NCI-H2227 (cell line): Measurements from ENCODE around the gene SLC29A1.
"Not testable (repeated sequence)": the region's sequence is repeated elsewhere in the genome, so short reads cannot be mapped to it uniquely, and the experiment has no call there.

ENCODE experiments used
- DNase-seq: peaks from one replicate; lab custom pipeline; 2025; ENCODE audit not compliant: unreplicated experiment; lab: John Stamatoyannopoulos, UW

The SLC29A1 gene

GRCh38 chr6:44221291-44221960 is 2.0 kb upstream of the SLC29A1 start:
- peak; percentile 36 for DNase-seq

- DNase-seq = no peak
These were observed 1.4 kb upstream of the SLC29A1 start for GRCh38 chr6:44221961-44222335.

GRCh38 chr6:44222486-44223318 is 693 bp upstream of the SLC29A1 start:
- no peak for DNase-seq

DNA sequence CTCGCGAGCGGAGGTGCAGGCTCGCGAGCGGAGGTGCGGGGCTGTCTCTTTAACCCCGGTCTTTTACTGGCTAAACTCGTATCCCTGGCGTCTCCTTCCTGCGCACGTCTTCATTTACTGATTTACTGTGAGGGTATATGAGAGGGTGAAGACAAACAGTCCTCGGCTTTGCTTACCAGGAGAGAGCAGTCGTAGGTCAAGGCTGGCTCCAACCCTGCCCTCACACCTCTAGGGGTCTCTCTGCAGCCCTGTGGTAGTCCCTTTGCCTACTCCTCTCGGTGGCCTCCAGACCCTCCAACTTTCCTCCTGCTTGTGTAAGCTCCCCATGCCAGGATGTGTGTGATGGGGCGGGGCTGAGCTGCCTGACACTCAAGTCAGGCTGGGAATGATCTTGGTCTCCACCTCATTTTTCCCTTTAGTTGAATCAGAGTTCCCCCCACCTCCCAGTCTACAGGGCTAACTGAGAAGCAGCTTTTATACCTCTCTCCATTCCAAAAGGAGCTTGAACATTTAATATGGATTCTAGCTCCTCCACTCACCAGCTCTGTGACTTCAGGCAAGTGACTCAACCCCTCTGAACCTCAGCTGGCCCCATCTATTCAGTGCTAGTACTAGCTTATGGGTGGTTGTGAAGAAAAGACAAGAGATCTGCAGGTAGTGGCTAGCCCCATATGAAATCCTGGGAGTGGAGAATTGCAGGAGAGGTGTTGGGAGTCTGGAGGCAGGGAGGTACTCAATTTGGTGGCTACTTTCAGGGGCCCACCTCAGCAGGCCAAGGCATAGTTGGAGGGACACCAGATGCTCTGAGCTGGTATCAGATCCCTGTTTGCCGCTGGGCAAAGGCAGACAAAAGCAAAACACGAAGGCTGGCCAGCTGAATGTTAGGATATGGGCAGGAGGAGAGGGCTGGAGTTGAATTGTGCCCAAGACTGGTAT is 902 bp downstream of the SLC29A1 start:
- DNase-seq = peak; percentile 10

- DNase-seq = no peak
These were observed 1.5 kb downstream of the SLC29A1 start for GRCh38 chr6:44224965-44225305.

- no peak for DNase-seq
These were observed 2.4 kb downstream of the SLC29A1 start for GRCh38 chr6:44225579-44226325.

GRCh38 chr6:44226368-44227147 is 3.2 kb downstream of the SLC29A1 start:
- peak; percentile 17 for DNase-seq

- peak; percentile 25 for DNase-seq
These were observed 3.9 kb downstream of the SLC29A1 start for GRCh38 chr6:44227148-44227793.

GRCh38 chr6:44228031-44228430 is 4.6 kb downstream of the SLC29A1 start:
- no peak for DNase-seq

GRCh38 chr6:44228433-44228832 is 5.0 kb downstream of the SLC29A1 start:
- DNase-seq = no peak

GRCh38 chr6:44228836-44229235 is 5.4 kb downstream of the SLC29A1 start:
- DNase-seq = no peak

- no peak for DNase-seq
These were observed 6.1 kb downstream of the SLC29A1 start for GRCh38 chr6:44229376-44230033.

DNA sequence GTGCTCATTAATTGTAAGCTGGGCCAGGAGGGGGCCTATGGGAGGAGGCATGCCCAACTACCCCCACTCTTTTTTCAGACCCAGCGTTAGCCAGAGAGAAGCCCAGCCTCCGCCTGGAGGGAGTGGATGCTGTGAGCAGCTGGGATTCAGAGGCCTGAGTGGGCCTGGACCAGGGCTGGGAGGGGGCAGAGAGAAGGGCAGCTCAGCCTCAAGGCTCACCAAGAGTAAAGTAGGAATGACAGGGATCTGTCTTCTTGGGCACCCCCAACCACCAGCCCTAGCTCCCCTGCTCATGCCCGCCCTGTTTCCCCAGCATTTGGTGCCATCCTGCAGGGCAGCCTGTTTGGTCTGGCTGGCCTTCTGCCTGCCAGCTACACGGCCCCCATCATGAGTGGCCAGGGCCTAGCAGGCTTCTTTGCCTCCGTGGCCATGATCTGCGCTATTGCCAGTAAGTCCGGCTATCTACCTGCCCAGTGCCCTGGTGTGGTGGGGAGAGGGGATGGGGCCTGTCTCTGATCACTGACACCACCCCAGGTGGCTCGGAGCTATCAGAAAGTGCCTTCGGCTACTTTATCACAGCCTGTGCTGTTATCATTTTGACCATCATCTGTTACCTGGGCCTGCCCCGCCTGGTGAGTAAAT is 6.8 kb downstream of the SLC29A1 start:
- no peak for DNase-seq

GRCh38 chr6:44231426-44231825 is 8.0 kb downstream of the SLC29A1 start:
- not testable (repeated sequence) for DNase-seq

- no peak for DNase-seq
These were observed 9.5 kb downstream of the SLC29A1 start for GRCh38 chr6:44232676-44233566.

GRCh38 chr6:44233567-44234100 is 10.2 kb downstream of the SLC29A1 start:
- no peak for DNase-seq
